ENCODE results near the gene TXLNG. TPM values are rescaled to one million over a fixed set of nuclear protein-coding genes. Genes with fewer than 3 reads are reported as not detected.
"Not testable (repeated sequence)": the region's sequence is repeated elsewhere in the genome, so short reads cannot be mapped to it uniquely, and the experiment has no call there.

TXLNG gene
- total RNA-seq, 1 donor from 2014 or later = 13.1 TPM

- CTCF ChIA-PET = no interaction called here
- no peak for ATAC-seq (ENCODE audit: low read depth)
- no peaks in the 10 kb centered on the region for H3K27me3 Mint-ChIP-seq
These were observed 40.6 kb upstream of the TXLNG start for GRCh38 chrX:16745659-16746058.

DNA sequence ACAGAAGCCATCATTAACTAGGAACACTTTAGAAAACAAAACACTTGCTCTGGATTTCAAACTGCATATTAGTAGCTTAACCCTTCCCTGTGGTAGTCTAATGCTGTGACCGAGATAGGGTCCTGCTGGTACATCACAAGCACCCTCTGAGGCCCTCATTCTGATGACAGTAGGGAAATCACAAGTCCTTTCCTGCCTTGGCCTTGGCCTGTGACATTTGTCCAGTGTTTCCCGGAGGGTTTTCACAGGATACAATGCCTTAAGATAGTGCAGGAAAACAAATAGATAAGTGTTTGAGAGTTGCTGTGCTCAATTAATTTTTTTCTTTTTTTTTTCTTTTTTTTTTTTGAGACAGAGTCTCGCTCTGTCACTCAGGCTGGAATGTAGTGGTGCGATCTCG, 37.8 kb upstream of the TXLNG start:
- DNase-seq = no peak
- peaks cover 41% of the 10 kb centered on the region for H3K36me3 Mint-ChIP-seq (ENCODE audit: low read depth)
- CTCF ChIA-PET = no interaction called here
- no peak overlapping the region for H3K4me3 Mint-ChIP-seq
- intact Hi-C loops (cut with micrococcal nuclease) = no loop called here
- H3K4me1 Mint-ChIP-seq = no peaks in the 10 kb centered on the region
- H3K27me3 Mint-ChIP-seq = no peaks in the 10 kb centered on the region
- H3K9me3 Mint-ChIP-seq = no peaks in the 10 kb centered on the region
- POLR2A ChIA-PET = no interaction called here
- TF ChIP-seq, protein P1, sequence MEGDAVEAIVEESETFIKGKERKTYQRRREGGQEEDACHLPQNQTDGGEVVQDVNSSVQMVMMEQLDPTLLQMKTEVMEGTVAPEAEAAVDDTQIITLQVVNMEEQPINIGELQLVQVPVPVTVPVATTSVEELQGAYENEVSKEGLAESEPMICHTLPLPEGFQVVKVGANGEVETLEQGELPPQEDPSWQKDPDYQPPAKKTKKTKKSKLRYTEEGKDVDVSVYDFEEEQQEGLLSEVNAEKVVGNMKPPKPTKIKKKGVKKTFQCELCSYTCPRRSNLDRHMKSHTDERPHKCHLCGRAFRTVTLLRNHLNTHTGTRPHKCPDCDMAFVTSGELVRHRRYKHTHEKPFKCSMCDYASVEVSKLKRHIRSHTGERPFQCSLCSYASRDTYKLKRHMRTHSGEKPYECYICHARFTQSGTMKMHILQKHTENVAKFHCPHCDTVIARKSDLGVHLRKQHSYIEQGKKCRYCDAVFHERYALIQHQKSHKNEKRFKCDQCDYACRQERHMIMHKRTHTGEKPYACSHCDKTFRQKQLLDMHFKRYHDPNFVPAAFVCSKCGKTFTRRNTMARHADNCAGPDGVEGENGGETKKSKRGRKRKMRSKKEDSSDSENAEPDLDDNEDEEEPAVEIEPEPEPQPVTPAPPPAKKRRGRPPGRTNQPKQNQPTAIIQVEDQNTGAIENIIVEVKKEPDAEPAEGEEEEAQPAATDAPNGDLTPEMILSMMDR (IDR thresholded peaks at IDR 0.05) = no peak
- no peak for ATAC-seq (ENCODE audit: low read depth)
- no peak overlapping the region for H3K27ac Mint-ChIP-seq

More at GRCh38 chrX:16745659-16746058, 40.6 kb upstream of the TXLNG start:
- intact Hi-C loops (cut with micrococcal nuclease) = no loop called here
- Mint-ChIP-seq H3K36me3 (ENCODE audit: low read depth) (peaks cover 44% of the 10 kb centered on the region), H3K27ac (no peak overlapping the region), H3K9me3 (no peaks in the 10 kb centered on the region), H3K4me3 (no peak overlapping the region), H3K4me1 (no peaks in the 10 kb centered on the region)
- DNase-seq = no peak
- TF ChIP-seq, protein P1 (IDR thresholded peaks at IDR 0.05) = no peak
- POLR2A ChIA-PET = no interaction called here

DNA sequence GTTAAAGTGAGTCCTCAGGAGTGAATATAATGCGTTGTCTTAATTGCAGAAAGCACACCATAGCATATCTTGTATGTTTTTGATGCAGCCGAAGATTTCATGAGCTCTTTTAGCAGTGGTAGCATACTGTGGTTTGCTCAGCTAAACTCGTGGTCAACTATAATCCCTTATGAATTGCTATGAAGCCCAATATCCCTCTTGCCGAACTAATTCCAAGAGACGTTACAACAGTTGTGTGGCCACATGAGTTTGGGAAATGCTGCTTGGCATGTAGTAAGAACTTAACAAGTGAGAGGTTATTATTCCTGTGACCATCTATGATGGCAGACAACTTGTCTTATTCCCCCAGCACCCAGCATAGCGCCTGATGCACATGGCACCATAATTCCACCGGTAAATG, 36.1 kb upstream of the TXLNG start:
- TF ChIP-seq, protein P1 (IDR thresholded peaks at IDR 0.05) = no peak
- CTCF ChIA-PET = no interaction called here
- Mint-ChIP-seq H3K4me3 (no peak overlapping the region), H3K27ac (no peak overlapping the region), H3K36me3 (ENCODE audit: low read depth) (peaks cover 38% of the 10 kb centered on the region), H3K4me1 (no peaks in the 10 kb centered on the region), H3K27me3 (no peaks in the 10 kb centered on the region), H3K9me3 (no peaks in the 10 kb centered on the region)
- POLR2A ChIA-PET = interaction anchor here (0.7 kb wide), 1 partner anchor 30 kb away, joined by 4 read pairs; no protein-coding TSS in a partner anchor
- ATAC-seq (ENCODE audit: low read depth) (no peak), DNase-seq (no peak)
- intact Hi-C loops (cut with micrococcal nuclease) = no loop called here

GRCh38 chrX:16754019-16754418, 32.2 kb upstream of the TXLNG start:
- CTCF ChIA-PET = no interaction called here
- H3K27me3 Mint-ChIP-seq = no peaks in the 10 kb centered on the region
- H3K9me3 Mint-ChIP-seq = no peaks in the 10 kb centered on the region
- TF ChIP-seq, protein P1 (IDR thresholded peaks at IDR 0.05) = no peak
- H3K4me1 Mint-ChIP-seq = no peaks in the 10 kb centered on the region
- no peak overlapping the region for H3K4me3 Mint-ChIP-seq
- peaks cover 42% of the 10 kb centered on the region for H3K36me3 Mint-ChIP-seq (ENCODE audit: low read depth)
- no peak overlapping the region for H3K27ac Mint-ChIP-seq
- DNase-seq (no peak), ATAC-seq (ENCODE audit: low read depth) (no peak)
- intact Hi-C loops (cut with micrococcal nuclease) = no loop called here
- POLR2A ChIA-PET = no interaction called here

DNA sequence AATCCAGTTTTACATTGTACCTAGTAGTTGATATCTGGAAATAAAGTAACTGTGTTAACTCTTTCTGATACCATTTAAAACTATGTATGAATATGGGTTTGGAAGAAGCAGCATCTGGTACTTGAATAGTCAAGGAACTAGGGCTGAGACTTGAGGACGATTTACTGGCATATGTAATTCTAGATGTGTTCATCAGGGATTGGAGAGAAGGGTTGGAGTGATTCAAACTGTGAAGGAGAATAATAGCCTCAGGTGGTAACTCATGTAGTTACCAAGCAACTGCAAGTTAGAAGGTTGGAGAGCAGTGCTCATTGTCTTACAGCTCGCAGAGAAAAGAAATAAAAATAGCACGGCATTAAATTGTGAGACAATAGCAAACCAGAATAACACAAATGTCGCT, 29.5 kb upstream of the TXLNG start:
- POLR2A ChIA-PET = no interaction called here
- intact Hi-C loops (cut with micrococcal nuclease) = no loop called here
- Mint-ChIP-seq H3K9me3 (no peaks in the 10 kb centered on the region), H3K4me3 (no peak overlapping the region), H3K27me3 (no peaks in the 10 kb centered on the region), H3K36me3 (ENCODE audit: low read depth) (peaks cover 48% of the 10 kb centered on the region), H3K4me1 (no peaks in the 10 kb centered on the region), H3K27ac (no peak overlapping the region)
- TF ChIP-seq, protein P1 (IDR thresholded peaks at IDR 0.05) = no peak
- DNase-seq = no peak
- CTCF ChIA-PET = no interaction called here
- no peak for ATAC-seq (ENCODE audit: low read depth)

DNA sequence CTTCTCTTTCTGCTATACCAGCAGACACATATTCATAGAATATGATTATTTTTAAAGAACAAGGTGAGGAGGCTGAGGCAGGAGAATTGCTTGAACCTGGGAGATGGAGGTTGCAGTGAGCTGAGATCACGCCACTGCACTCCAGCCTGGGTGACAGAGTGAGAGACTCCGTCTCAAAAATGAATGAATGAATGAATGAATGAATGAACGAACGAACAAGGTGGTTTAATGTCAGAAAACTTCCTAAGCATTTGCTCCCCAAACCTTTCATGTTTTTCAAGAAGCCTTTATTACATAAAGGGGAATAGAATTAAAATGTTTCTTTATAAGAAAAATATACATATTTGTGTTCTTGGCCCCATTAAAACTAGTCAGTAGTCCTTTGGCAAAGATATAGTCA, 24.8 kb upstream of the TXLNG start:
- H3K4me1 Mint-ChIP-seq, CTCF ChIA-PET: not testable (repeated sequence)

More for the DNA sequence above, 24.8 kb upstream of the TXLNG start:
- H3K4me3 Mint-ChIP-seq; ATAC-seq (ENCODE audit: low read depth); H3K9me3 Mint-ChIP-seq; intact Hi-C loops (cut with micrococcal nuclease); POLR2A ChIA-PET; DNase-seq; H3K27ac Mint-ChIP-seq; H3K27me3 Mint-ChIP-seq: not testable (repeated sequence)
- peaks cover 20% of the 10 kb centered on the region for H3K36me3 Mint-ChIP-seq (ENCODE audit: low read depth)
